H1 (cell line): ENCODE measurements around the gene SLC6A3. TPM values are rescaled to one million over a fixed set of nuclear protein-coding genes. Genes with fewer than 3 reads are reported as not detected.

Experiments
- CREB1 ChIP-seq: IDR thresholded peaks from 2 replicates; pipeline ENCODE4 v1.6.1; 2012; ENCODE audit warnings: inconsistent platforms
- EGR1 ChIP-seq: IDR thresholded peaks from 2 replicates; pipeline ENCODE4 v1.6.1; 2011; ENCODE audit warnings: low read depth, low read length, borderline replicate concordance
- POLR2AphosphoS5 ChIP-seq: IDR thresholded peaks from 2 replicates; pipeline ENCODE4 v1.6.1; 2011; ENCODE audit warnings: low read depth, low read length
- POU5F1 ChIP-seq: IDR thresholded peaks from 2 replicates; pipeline ENCODE4 v1.6.1; 2011; ENCODE audit warnings: low read depth, mild to moderate bottlenecking, low read length, moderate library complexity
- SUZ12 ChIP-seq: fragments of 200-600 bp; sonication (generic); IDR thresholded peaks from 2 replicates; pipeline ENCODE4 v1.6.1; 2012; ENCODE audit warnings: mild to moderate bottlenecking, inconsistent platforms, low read length, moderate library complexity, mixed read lengths
- TCF12 ChIP-seq: IDR thresholded peaks from 2 replicates; pipeline ENCODE4 v1.6.1; 2011; ENCODE audit warnings: low read depth, mild to moderate bottlenecking, low read length
- TEAD4 ChIP-seq: IDR thresholded peaks from 2 replicates; pipeline ENCODE4 v1.6.1; 2012; ENCODE audit warnings: low read depth, low read length, inconsistent platforms, mixed read lengths
- polyA plus RNA-seq, 7 experiments: library from polyadenylated mRNA; depleted of rRNA in 3 of 7; stranded (reverse) in 5 of 7; unstranded in 2 of 7; fragments of >200 nt in 5 of 7; fragments of 200-250 nt in 2 of 7; gene quantifications; 1 replicate in 5 of 7; 2 replicates in 1 of 7; 4 replicates in 1 of 7; pipeline versions ENCODE4 v1.2.1 to v1.2.3, GENCODE V29; 2011 to 2013; ENCODE audit warnings: missing spikeins in 2 of 7, mixed read lengths in 2 of 7
- total RNA-seq: library from RNA; stranded (reverse); fragmentation: NEBNext Ultra II Directional; extraction: Animal tissue kit (Norgen Biotek cat#: 25700); gene quantifications from 2 replicates; pipeline ENCODE4 v1.2.1, GENCODE V29; 2021
- TF ChIP-seq, protein P1 (sequence below), 3 experiments: IDR thresholded peaks; 1 replicate in 2 of 3; 2 replicates in 1 of 3; pipeline versions ENCODE4 v1.5.1 to v1.6.1; 2011; ENCODE audit warnings: low read length in 3 of 3, mild to moderate bottlenecking in 3 of 3, inconsistent platforms in 2 of 3, low read depth in 1 of 3, moderate library complexity in 1 of 3; ENCODE audit not compliant: insufficient read depth in 1 of 3; ENCODE audit errors: control extremely low read depth in 1 of 3

SLC6A3 gene
- total and polyA plus RNA-seq, 2 of the 8 experiments (the other 6 are each of a cell fraction or from before 2014, with no cell fraction given) = 0.48 to 0.91 TPM

- TF ChIP-seq, protein P1, sequence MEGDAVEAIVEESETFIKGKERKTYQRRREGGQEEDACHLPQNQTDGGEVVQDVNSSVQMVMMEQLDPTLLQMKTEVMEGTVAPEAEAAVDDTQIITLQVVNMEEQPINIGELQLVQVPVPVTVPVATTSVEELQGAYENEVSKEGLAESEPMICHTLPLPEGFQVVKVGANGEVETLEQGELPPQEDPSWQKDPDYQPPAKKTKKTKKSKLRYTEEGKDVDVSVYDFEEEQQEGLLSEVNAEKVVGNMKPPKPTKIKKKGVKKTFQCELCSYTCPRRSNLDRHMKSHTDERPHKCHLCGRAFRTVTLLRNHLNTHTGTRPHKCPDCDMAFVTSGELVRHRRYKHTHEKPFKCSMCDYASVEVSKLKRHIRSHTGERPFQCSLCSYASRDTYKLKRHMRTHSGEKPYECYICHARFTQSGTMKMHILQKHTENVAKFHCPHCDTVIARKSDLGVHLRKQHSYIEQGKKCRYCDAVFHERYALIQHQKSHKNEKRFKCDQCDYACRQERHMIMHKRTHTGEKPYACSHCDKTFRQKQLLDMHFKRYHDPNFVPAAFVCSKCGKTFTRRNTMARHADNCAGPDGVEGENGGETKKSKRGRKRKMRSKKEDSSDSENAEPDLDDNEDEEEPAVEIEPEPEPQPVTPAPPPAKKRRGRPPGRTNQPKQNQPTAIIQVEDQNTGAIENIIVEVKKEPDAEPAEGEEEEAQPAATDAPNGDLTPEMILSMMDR (IDR thresholded peaks at IDR 0.05; ENCODE audit: control extremely low read depth in 1 of 3, insufficient read depth in 1 of 3, low read depth in 1 of 3, low read length in 3 of 3) = no peak
- TF ChIP-seq EGR1 = no peak
- no peak for TF ChIP-seq TCF12
- TF ChIP-seq POU5F1 = no peak
- no peak for TF ChIP-seq SUZ12
- no peak for TF ChIP-seq CREB1
- no peak for TF ChIP-seq TEAD4
- TF ChIP-seq POLR2AphosphoS5 = no peak
These were observed 29.1 kb upstream of the SLC6A3 start (continued) for GRCh38 chr5:1474183-1474839.
